Neuronal stem cell (in vitro differentiated cells): ENCODE measurements around the gene IGSF21.
A peak's percentile ranks its signal among the peaks of the same experiment; 100 is the strongest.

Experiments used
- DNase-seq: peaks from one replicate; pipeline ENCODE4 v3.0.0-alpha.2; 2013; ENCODE audit warnings: low spot score
- H2AFZ ChIP-seq: one replicate; pipeline ENCODE4 v1.6.1; 2013; ENCODE audit warnings: mild to moderate bottlenecking, low read length, inconsistent platforms
- H2AK5ac ChIP-seq: 2 replicates; pipeline ENCODE4 v1.6.1; 2013; ENCODE audit warnings: low read depth, mild to moderate bottlenecking, inconsistent platforms, low read length, moderate library complexity, mixed read lengths
- H2BK120ac ChIP-seq: 2 replicates; pipeline ENCODE4 v1.6.1; 2013; ENCODE audit warnings: low read depth, mild to moderate bottlenecking, inconsistent platforms, low read length, moderate library complexity, mixed read lengths
- H2BK12ac ChIP-seq: one replicate; pipeline ENCODE4 v1.6.1; 2013; ENCODE audit warnings: low read length, inconsistent platforms
- H2BK15ac ChIP-seq: 2 replicates; pipeline ENCODE4 v1.6.1; 2013; ENCODE audit warnings: mild to moderate bottlenecking, low read length, inconsistent platforms, mixed read lengths
- H2BK5ac ChIP-seq: one replicate; pipeline ENCODE4 v1.6.1; 2013; ENCODE audit warnings: inconsistent platforms, mild to moderate bottlenecking, low read length, moderate library complexity
- H3K14ac ChIP-seq: one replicate; pipeline ENCODE4 v1.6.1; 2013; ENCODE audit warnings: low read length, inconsistent platforms
- H3K18ac ChIP-seq: 2 replicates; pipeline ENCODE4 v1.6.1; 2013; ENCODE audit warnings: low read length, inconsistent platforms
- H3K23ac ChIP-seq: 2 replicates; pipeline ENCODE4 v1.6.1; 2013; ENCODE audit warnings: low read depth, mild to moderate bottlenecking, mixed read lengths, low read length, inconsistent platforms; ENCODE audit not compliant: poor library complexity
- H3K27ac ChIP-seq: replicated peaks from 3 replicates; pipeline ENCODE4 v1.5.1; 2013; ENCODE audit warnings: low read length, inconsistent platforms
- H3K27me3 ChIP-seq, 3 experiments: 2 replicates each; pipeline ENCODE4 v1.6.1; 2013; ENCODE audit warnings: low read length in 3 of 3, mild to moderate bottlenecking in 2 of 3, inconsistent platforms in 1 of 3, low read depth in 1 of 3, mixed read lengths in 1 of 3, moderate library complexity in 1 of 3; ENCODE audit not compliant: control insufficient read depth in 3 of 3, insufficient read depth in 3 of 3
- H3K36me3 ChIP-seq, 2 donors: replicated peaks in 1 of 2; 2 replicates each; pipeline ENCODE4 v1.6.1; 2013; ENCODE audit warnings: low read length in 2 of 2; ENCODE audit not compliant: control insufficient read depth in 2 of 2, insufficient read depth in 2 of 2
- H3K4ac ChIP-seq: 2 replicates; pipeline ENCODE4 v1.6.1; 2013; ENCODE audit warnings: inconsistent platforms, mild to moderate bottlenecking, low read length, moderate library complexity
- H3K4me1 ChIP-seq, 2 donors: 1 replicate in 1 of 2; 2 replicates in 1 of 2; pipeline ENCODE4 v1.6.1; 2013; ENCODE audit warnings: low read length in 2 of 2, low read depth in 1 of 2; ENCODE audit not compliant: control insufficient read depth in 2 of 2, insufficient read depth in 1 of 2
- H3K4me2 ChIP-seq: one replicate; pipeline ENCODE4 v1.6.1; 2013; ENCODE audit warnings: mild to moderate bottlenecking, low read length, inconsistent platforms; ENCODE audit not compliant: insufficient read depth, poor library complexity, severe bottlenecking
- H3K4me3 ChIP-seq, 2 donors: 2 replicates each; pipeline ENCODE4 v1.5.1; 2013; ENCODE audit warnings: low read length in 2 of 2, mild to moderate bottlenecking in 2 of 2, inconsistent platforms in 1 of 2, moderate library complexity in 1 of 2
- H3K79me1 ChIP-seq: one replicate; pipeline ENCODE4 v1.6.1; 2013; ENCODE audit warnings: low read depth, mild to moderate bottlenecking, inconsistent platforms, low read length, moderate library complexity
- H3K9ac ChIP-seq: one replicate; pipeline ENCODE4 v1.6.1; 2013; ENCODE audit warnings: mild to moderate bottlenecking, low read depth, low read length, inconsistent platforms; ENCODE audit not compliant: poor library complexity
- H3K9me3 ChIP-seq, 2 donors: replicated peaks in 1 of 2; 2 replicates each; pipeline versions ENCODE3 to v1.6.1; 2013; ENCODE audit warnings: low read length in 2 of 2, mild to moderate bottlenecking in 2 of 2, inconsistent platforms in 1 of 2, low read depth in 1 of 2, mixed read lengths in 1 of 2, moderate library complexity in 1 of 2; ENCODE audit not compliant: control insufficient read depth in 2 of 2, insufficient read depth in 1 of 2
- H4K8ac ChIP-seq: one replicate; pipeline ENCODE4 v1.6.1; 2013; ENCODE audit warnings: low read depth, mild to moderate bottlenecking, inconsistent platforms, low read length, moderate library complexity
- H4K91ac ChIP-seq: one replicate; pipeline ENCODE4 v1.6.1; 2013; ENCODE audit warnings: low read length, low read depth, mild to moderate bottlenecking, inconsistent platforms; ENCODE audit not compliant: poor library complexity
- WGBS, 2 donors: extraction: QIAGEN DNeasy Blood & Tissue Kit; methylation state at CpG; one replicate each; pipeline ENCODE4 v1.1.7; 2013; ENCODE audit warnings: missing lambda C conversion rate in 2 of 2, mixed read lengths in 1 of 2; ENCODE audit not compliant: insufficient read length in 2 of 2, insufficient replicate concordance in 1 of 2; ENCODE audit errors: extremely low coverage in 2 of 2; 5-methylcytosine and 5-hydroxymethylcytosine counted together

IGSF21 gene

DNA sequence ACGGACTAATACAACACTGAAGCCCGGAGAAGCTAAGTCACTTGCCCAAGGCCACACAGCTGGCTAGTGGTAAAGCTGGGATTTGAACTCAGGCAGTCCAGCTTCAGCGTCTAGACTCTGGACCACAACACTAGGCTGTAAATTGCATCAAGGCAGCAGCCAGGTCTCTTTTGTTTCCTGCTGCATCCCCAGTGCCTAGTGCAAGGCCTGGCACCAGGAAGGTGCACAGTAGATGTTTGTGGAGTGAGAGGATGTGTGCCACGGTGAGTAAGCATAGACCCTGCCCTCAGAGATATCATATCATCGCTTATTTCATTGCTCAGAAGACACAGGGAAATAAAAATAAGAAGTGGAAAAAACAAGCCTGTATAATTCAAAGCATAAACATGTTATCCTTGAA lies 40.9 kb downstream of the IGSF21 start:
- H3K9ac ChIP-seq = no peak overlapping the region
- H2BK5ac ChIP-seq = no peak overlapping the region
- H3K36me3 ChIP-seq = no peaks in the 10 kb centered on the region
- WGBS, 2 donors = no CpG with 5 or more reads among the region's 5 CpGs
- no peak overlapping the region for H3K27ac ChIP-seq
- no peak overlapping the region for H3K4ac ChIP-seq
- H2AFZ ChIP-seq = no peak overlapping the region
- H4K8ac ChIP-seq = no peak overlapping the region
- H2BK12ac ChIP-seq = no peak overlapping the region
- no peak overlapping the region for H2BK15ac ChIP-seq
- no peaks in the 10 kb centered on the region for H3K4me1 ChIP-seq
- no peak overlapping the region for H3K18ac ChIP-seq
- DNase-seq = no peak
- H3K4me2 ChIP-seq = no peak overlapping the region
- H3K27me3 ChIP-seq = no peaks in the 10 kb centered on the region
- H3K79me1 ChIP-seq = no peaks in the 10 kb centered on the region
- H3K14ac ChIP-seq = no peak overlapping the region
- H3K4me3 ChIP-seq = no peak overlapping the region
- no peak overlapping the region for H3K23ac ChIP-seq
- no peak overlapping the region for H2AK5ac ChIP-seq
- H2BK120ac ChIP-seq = no peak overlapping the region
- no peak overlapping the region for H4K91ac ChIP-seq
- H3K9me3 ChIP-seq = no peaks in the 10 kb centered on the region

GRCh38 chr1:18149027-18149641 lies 41.5 kb downstream of the IGSF21 start:
- peak overlapping the region; percentile 26 for H2BK15ac ChIP-seq
- H2BK5ac ChIP-seq = peak overlapping the region; percentile 4
- H3K27me3 ChIP-seq = no peaks in the 10 kb centered on the region
- peak overlapping the region; percentile 18 for H3K9ac ChIP-seq
- H3K27ac ChIP-seq = no peak overlapping the region
- peak overlapping the region; percentile 62 for H3K18ac ChIP-seq
- no peaks in the 10 kb centered on the region for H3K36me3 ChIP-seq
- no peaks in the 10 kb centered on the region for H3K4me1 ChIP-seq
- no peak overlapping the region for H4K8ac ChIP-seq
- DNase-seq = no peak
- no peaks in the 10 kb centered on the region for H3K79me1 ChIP-seq
- no peaks in the 10 kb centered on the region for H3K9me3 ChIP-seq
- H2AK5ac ChIP-seq = no peak overlapping the region
- H3K14ac ChIP-seq = no peak overlapping the region
- H2BK120ac ChIP-seq = no peak overlapping the region
- H3K4me3 ChIP-seq = no peak overlapping the region
- H3K4ac ChIP-seq = peak overlapping the region; percentile 23
- no peak overlapping the region for H2AFZ ChIP-seq
- H3K4me2 ChIP-seq = no peak overlapping the region
- no peak overlapping the region for H3K23ac ChIP-seq
- no CpG with 5 or more reads among the region's 19 CpGs for WGBS, 2 donors
- no peak overlapping the region for H2BK12ac ChIP-seq
- H4K91ac ChIP-seq = no peak overlapping the region

DNA sequence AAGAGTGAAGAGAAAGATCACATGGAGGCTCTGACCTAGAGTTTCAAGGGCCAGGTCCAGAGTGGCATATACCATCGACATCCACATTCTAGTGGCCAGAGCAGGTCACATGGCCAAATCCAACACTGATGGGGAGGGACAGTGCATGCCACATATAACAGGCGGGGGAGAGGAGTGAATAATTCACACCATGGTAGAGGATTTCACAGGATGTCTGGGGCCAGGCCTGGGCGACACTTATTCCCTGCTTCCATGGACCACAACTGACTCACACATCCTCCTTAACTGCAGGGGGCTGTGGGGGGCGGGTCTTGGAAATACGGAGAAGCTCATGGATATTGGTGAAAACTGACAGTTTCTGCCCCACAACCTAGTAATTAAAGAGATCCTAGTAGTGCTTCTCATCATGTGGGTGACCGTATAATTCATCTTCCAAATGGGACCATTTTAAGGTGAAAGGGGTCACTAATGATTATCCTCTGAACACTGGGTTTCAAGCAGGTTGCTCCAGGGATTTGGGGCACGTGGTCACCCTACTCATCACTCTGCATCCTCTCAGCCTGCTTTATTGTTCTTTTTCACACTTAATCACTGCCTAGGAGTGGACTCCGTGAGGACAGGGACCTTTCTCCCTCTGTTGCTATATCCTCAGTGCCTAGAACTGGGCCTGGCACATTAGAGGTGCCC lies 44.0 kb downstream of the IGSF21 start:
- Histone ChIP-seq H2BK120ac (no peak overlapping the region), H2BK15ac (no peak overlapping the region), H3K36me3 (no peaks in the 10 kb centered on the region), H3K4me3 (no peak overlapping the region), H3K4ac (no peak overlapping the region), H3K18ac (no peak overlapping the region), H2BK12ac (no peak overlapping the region), H3K4me1 (peaks cover 0 to 4% of the 10 kb centered on the region in 2 donors), H4K91ac (no peak overlapping the region), H2AFZ (no peak overlapping the region), H2BK5ac (no peak overlapping the region), H4K8ac (no peak overlapping the region), H3K27ac (no peak overlapping the region), H2AK5ac (no peak overlapping the region), H3K9ac (no peak overlapping the region), H3K9me3 (no peaks in the 10 kb centered on the region), H3K79me1 (no peaks in the 10 kb centered on the region), H3K27me3 (no peaks in the 10 kb centered on the region), H3K14ac (no peak overlapping the region), H3K23ac (no peak overlapping the region), H3K4me2 (no peak overlapping the region)
- DNase-seq = no peak
- WGBS, 2 donors = no CpG with 5 or more reads among the region's 8 CpGs

DNA sequence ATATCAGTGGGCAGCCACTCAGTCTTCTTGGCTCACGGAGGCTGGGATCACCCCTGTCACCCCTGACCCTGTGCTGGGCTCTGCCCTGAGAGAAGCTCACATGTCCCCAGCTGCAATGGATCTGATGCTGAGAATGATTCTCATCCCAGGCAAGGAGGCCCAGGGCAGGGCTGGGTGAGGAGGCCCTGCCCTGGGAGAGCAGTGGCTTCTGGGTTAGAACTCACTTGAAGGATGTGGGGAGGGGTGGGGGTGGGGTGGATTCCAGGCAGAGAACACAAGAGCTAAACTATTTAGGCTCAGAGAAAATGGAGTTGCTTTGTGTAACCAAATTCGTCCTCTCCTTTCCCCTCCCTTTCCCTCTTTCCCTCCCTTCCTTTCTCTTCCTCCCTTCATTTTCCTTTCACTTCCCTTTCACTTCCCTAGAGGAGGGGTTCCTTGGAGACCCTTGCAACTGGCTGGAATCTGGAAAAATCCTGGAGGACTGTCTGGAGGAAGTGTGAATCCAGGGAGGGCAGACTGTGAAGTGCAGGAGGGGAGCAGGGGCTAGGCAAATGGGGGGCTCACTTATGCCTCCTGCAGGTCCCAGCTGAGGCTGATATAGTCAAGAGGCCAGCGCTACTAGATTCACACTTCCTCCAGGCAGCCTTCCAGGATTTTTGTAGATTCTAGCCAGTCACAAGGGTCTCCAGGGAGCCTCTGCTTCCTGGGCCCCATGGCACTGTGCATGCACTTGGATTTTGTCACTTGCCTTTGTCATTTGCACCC lies 47.0 kb downstream of the IGSF21 start:
- H2BK5ac ChIP-seq = no peak overlapping the region
- no peaks in the 10 kb centered on the region for H3K27me3 ChIP-seq
- no peak overlapping the region for H4K8ac ChIP-seq
- H2AK5ac ChIP-seq = peak overlapping the region; percentile 56
- no peak overlapping the region for H2BK120ac ChIP-seq
- no peaks in the 10 kb centered on the region for H3K36me3 ChIP-seq
- no CpG with 5 or more reads among the region's 3 CpGs for WGBS, 2 donors
- no peak overlapping the region for H2AFZ ChIP-seq
- H3K27ac ChIP-seq = no peak overlapping the region
- H3K9me3 ChIP-seq = peaks cover 0 to 3% of the 10 kb centered on the region in 2 donors
- H3K14ac ChIP-seq = no peak overlapping the region
- peak overlapping the region; percentile 50 for H2BK15ac ChIP-seq
- no peak for DNase-seq
- no peak overlapping the region for H3K23ac ChIP-seq
- no peak overlapping the region for H3K4me3 ChIP-seq
- peaks cover 0 to 4% of the 10 kb centered on the region in 2 donors for H3K4me1 ChIP-seq
- H3K9ac ChIP-seq = no peak overlapping the region
- no peak overlapping the region for H3K4me2 ChIP-seq
- no peaks in the 10 kb centered on the region for H3K79me1 ChIP-seq
- H4K91ac ChIP-seq = no peak overlapping the region
- H3K18ac ChIP-seq = peak overlapping the region; percentile 81
- no peak overlapping the region for H2BK12ac ChIP-seq
- no peak overlapping the region for H3K4ac ChIP-seq
